ENCODE measurements around the gene RNH1.

RNH1 gene

DNA sequence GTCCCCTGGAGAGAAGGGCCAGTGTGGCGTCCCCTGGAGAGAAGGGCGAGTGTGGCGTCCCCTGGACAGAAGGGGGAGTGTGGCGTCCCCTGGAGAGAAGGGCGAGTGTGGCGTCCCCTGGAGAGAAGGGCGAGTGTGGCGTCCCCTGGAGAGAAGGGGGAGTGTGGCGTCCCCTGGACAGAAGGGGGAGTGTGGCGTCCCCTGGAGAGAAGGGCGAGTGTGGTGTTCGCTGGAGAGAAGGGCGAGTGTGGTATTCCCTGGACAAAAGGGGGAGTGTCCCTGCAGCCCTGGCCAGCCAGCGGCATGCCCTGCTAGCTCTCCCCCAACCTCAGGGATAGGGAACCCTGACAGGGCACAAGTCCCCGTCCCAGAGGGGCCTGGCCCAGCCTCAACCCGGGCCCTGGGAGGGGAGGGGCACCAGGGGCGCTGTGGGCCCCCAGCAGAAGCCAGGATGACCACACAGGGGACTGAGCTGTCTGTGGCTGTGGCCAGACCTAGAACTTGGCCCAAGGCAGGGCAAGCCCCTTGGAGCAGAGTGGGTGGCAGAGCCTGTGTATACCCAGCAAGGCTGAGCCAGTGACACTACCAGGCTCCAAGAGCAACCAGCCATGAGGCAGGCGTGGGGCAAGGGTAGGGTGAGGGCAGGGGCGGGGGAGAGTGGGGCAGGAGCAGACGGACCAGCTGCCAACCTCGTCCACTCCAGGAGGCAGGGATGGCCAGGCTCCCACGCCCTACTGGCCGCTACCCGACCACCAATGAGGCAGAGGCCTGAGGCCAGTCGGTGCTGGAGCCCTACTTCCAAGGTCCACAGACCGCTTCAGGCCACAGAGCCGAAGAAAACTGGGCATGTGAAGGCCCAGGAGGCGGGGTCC lies 24.2 kb upstream of the RNH1 start:
- Histone ChIP-seq H3K9ac (ENCODE audit: low read depth, low read length, poor library complexity, severe bottlenecking) (no peak overlapping the region), H3K27me3 (ENCODE audit: insufficient read depth, low read length, poor library complexity, severe bottlenecking) (no peaks in the 10 kb centered on the region), H3K4me2 (ENCODE audit: low read depth, low read length, poor library complexity, severe bottlenecking) (no peak overlapping the region), H3F3A (ENCODE audit: low read depth) (no peaks in the 10 kb centered on the region), H3K36me3 (ENCODE audit: insufficient read depth, low read length) (peaks cover 4% of the 10 kb centered on the region; the same call in 1 of the 2 replicates), H4K20me1 (ENCODE audit: insufficient read depth, low read length, poor library complexity, severe bottlenecking) (peaks cover 18% of the 10 kb centered on the region), H3K9me2 (replicated peaks; ENCODE audit: low read depth, low read length) (no peaks in the 10 kb centered on the region), H3K79me2 (ENCODE audit: insufficient read depth, low read length) (peaks cover 17% of the 10 kb centered on the region), H3K4me3 (ENCODE audit: low read length, poor library complexity, severe bottlenecking) (no peak overlapping the region), H2AFZ (ENCODE audit: low read length) (no peak overlapping the region), H3K9me3 (ENCODE audit: insufficient read depth, low read depth, low read length) (no peaks in the 10 kb centered on the region), H3K4me1 (ENCODE audit: insufficient read depth, low read length, poor library complexity, severe bottlenecking) (peaks cover 17% of the 10 kb centered on the region)
- TF ChIP-seq CTCF (conservative IDR thresholded peaks at IDR 0.05; ENCODE audit: low read length) = no peak
- TF ChIP-seq EZH2phosphoT487 (IDR thresholded peaks at IDR 0.05; ENCODE audit: borderline replicate concordance) = no peak

- peaks cover 18% of the 10 kb centered on the region for H4K20me1 ChIP-seq (ENCODE audit: insufficient read depth, low read length, poor library complexity, severe bottlenecking)
- TF ChIP-seq CTCF (conservative IDR thresholded peaks at IDR 0.05; ENCODE audit: low read length) = no peak
- no peak for TF ChIP-seq EZH2phosphoT487 (IDR thresholded peaks at IDR 0.05; ENCODE audit: borderline replicate concordance)
- no peak overlapping the region for H3K4me2 ChIP-seq (ENCODE audit: low read depth, low read length, poor library complexity, severe bottlenecking)
- H3K9me2 ChIP-seq (replicated peaks; ENCODE audit: low read depth, low read length) = no peaks in the 10 kb centered on the region
- H2AFZ ChIP-seq (ENCODE audit: low read length) = no peak overlapping the region
- H3K36me3 ChIP-seq (ENCODE audit: insufficient read depth, low read length) = peaks cover 4% of the 10 kb centered on the region; the same call in 1 of the 2 replicates
- no peaks in the 10 kb centered on the region for H3F3A ChIP-seq (ENCODE audit: low read depth)
- H3K27me3 ChIP-seq (ENCODE audit: insufficient read depth, low read length, poor library complexity, severe bottlenecking) = no peaks in the 10 kb centered on the region
- no peak overlapping the region for H3K9ac ChIP-seq (ENCODE audit: low read depth, low read length, poor library complexity, severe bottlenecking)
- peaks cover 16% of the 10 kb centered on the region for H3K79me2 ChIP-seq (ENCODE audit: insufficient read depth, low read length)
- H3K9me3 ChIP-seq (ENCODE audit: insufficient read depth, low read depth, low read length) = no peaks in the 10 kb centered on the region
- peaks cover 11% of the 10 kb centered on the region for H3K4me1 ChIP-seq (ENCODE audit: insufficient read depth, low read length, poor library complexity, severe bottlenecking)
- H3K4me3 ChIP-seq (ENCODE audit: low read length, poor library complexity, severe bottlenecking) = no peak overlapping the region
Measured at GRCh38 chr11:529728-530411, 22.8 kb upstream of the RNH1 start.

DNA sequence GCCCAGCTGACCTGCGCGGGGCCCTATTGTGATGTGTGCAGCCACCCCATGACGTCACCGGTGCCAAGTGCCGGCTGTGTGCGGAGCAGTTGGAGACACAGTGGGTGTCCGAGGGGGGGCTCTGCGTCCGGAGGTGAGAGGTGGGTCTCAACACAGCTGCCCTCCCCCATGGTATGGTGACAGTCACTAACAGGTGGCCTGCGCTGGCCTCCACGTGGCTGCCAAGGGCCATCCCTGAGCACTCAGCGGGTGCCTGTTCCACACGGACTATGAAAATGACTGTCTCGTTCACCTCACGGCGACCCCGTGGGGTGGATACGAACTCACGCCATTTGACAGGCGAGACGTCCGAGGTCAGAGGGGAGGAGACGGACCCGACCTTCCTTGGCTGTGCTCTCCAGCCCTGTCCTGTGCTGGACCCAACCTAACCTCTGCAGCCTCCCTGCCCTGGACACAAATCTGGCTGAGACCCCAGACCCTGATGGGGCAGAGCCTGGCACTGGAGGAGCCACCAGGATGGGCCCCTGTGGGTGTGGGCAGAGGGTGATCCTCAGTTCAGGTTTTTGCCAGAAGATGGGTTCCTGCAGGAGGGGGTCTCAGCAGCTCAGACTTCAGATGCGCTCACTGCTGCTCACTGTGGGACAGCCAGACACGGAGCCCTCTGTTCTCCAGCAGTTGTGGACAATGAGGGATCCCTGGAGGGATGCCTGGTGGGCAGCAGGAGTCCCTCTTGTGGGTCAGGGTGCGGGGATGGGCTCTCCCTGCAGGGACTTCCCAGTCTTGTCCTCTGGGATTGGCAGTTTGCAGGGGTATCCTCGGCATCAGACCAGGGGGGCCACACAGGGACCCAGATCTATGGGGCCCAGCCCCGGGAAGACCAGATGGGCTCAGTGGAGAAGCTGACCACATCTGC lies 22.0 kb upstream of the RNH1 start:
- Histone ChIP-seq H3K9me3 (ENCODE audit: insufficient read depth, low read depth, low read length) (no peaks in the 10 kb centered on the region), H3K9ac (ENCODE audit: low read depth, low read length, poor library complexity, severe bottlenecking) (no peak overlapping the region), H3K79me2 (ENCODE audit: insufficient read depth, low read length) (peaks cover 8% of the 10 kb centered on the region), H3K4me3 (ENCODE audit: low read length, poor library complexity, severe bottlenecking) (no peak overlapping the region), H3K27me3 (ENCODE audit: insufficient read depth, low read length, poor library complexity, severe bottlenecking) (no peaks in the 10 kb centered on the region), H3K4me2 (ENCODE audit: low read depth, low read length, poor library complexity, severe bottlenecking) (no peak overlapping the region), H3F3A (ENCODE audit: low read depth) (no peaks in the 10 kb centered on the region), H3K36me3 (ENCODE audit: insufficient read depth, low read length) (peaks cover 4% of the 10 kb centered on the region; the same call in 1 of the 2 replicates), H4K20me1 (ENCODE audit: insufficient read depth, low read length, poor library complexity, severe bottlenecking) (peaks cover 10% of the 10 kb centered on the region), H2AFZ (ENCODE audit: low read length) (no peak overlapping the region), H3K9me2 (replicated peaks; ENCODE audit: low read depth, low read length) (no peaks in the 10 kb centered on the region), H3K4me1 (ENCODE audit: insufficient read depth, low read length, poor library complexity, severe bottlenecking) (peaks cover 6% of the 10 kb centered on the region)
- TF ChIP-seq EZH2phosphoT487 (IDR thresholded peaks at IDR 0.05; ENCODE audit: borderline replicate concordance) = no peak
- no peak for TF ChIP-seq CTCF (conservative IDR thresholded peaks at IDR 0.05; ENCODE audit: low read length)
